ENCODE data around the gene SEC22B.
"Not testable (repeated sequence)": the region's sequence is repeated elsewhere in the genome, so short reads cannot be mapped to it uniquely, and the experiment has no call there.

The SEC22B gene

GRCh38 chr1:120123813-120124510 lies 52.4 kb downstream of the SEC22B start:
- H3K27ac ChIP-seq (ENCODE audit: low read length); H3K9me3 ChIP-seq (ENCODE audit: control insufficient read depth, low read depth, low read length); H3K4me3 ChIP-seq (ENCODE audit: low read length); H3K36me3 ChIP-seq (ENCODE audit: control insufficient read depth, low read depth, low read length); H3K4me1 ChIP-seq (ENCODE audit: control insufficient read depth, low read depth, low read length); H3K27me3 ChIP-seq (ENCODE audit: control insufficient read depth, insufficient read depth, low read length); H3K9ac ChIP-seq (ENCODE audit: low read length): not testable (repeated sequence)

- H3K9me3 ChIP-seq (ENCODE audit: control insufficient read depth, low read depth, low read length); H3K27me3 ChIP-seq (ENCODE audit: control insufficient read depth, insufficient read depth, low read length); H3K9ac ChIP-seq (ENCODE audit: low read length); H3K27ac ChIP-seq (ENCODE audit: low read length); H3K4me3 ChIP-seq (ENCODE audit: low read length); H3K36me3 ChIP-seq (ENCODE audit: control insufficient read depth, low read depth, low read length); H3K4me1 ChIP-seq (ENCODE audit: control insufficient read depth, low read depth, low read length): not testable (repeated sequence)
These were observed 53.9 kb downstream of the SEC22B start for GRCh38 chr1:120122262-120122893.

GRCh38 chr1:120121830-120122229 lies 54.5 kb downstream of the SEC22B start:
- not testable (repeated sequence) for H3K27me3 ChIP-seq (ENCODE audit: control insufficient read depth, insufficient read depth, low read length); H3K36me3 ChIP-seq (ENCODE audit: control insufficient read depth, low read depth, low read length); H3K9me3 ChIP-seq (ENCODE audit: control insufficient read depth, low read depth, low read length); H3K4me1 ChIP-seq (ENCODE audit: control insufficient read depth, low read depth, low read length); H3K4me3 ChIP-seq (ENCODE audit: low read length); H3K9ac ChIP-seq (ENCODE audit: low read length); H3K27ac ChIP-seq (ENCODE audit: low read length)

GRCh38 chr1:120120525-120120924 lies 55.8 kb downstream of the SEC22B start:
- not testable (repeated sequence) for H3K9me3 ChIP-seq (ENCODE audit: control insufficient read depth, low read depth, low read length); H3K27me3 ChIP-seq (ENCODE audit: control insufficient read depth, insufficient read depth, low read length); H3K4me3 ChIP-seq (ENCODE audit: low read length); H3K4me1 ChIP-seq (ENCODE audit: control insufficient read depth, low read depth, low read length); H3K27ac ChIP-seq (ENCODE audit: low read length); H3K36me3 ChIP-seq (ENCODE audit: control insufficient read depth, low read depth, low read length); H3K9ac ChIP-seq (ENCODE audit: low read length)

- not testable (repeated sequence) for H3K36me3 ChIP-seq (ENCODE audit: control insufficient read depth, low read depth, low read length); H3K9ac ChIP-seq (ENCODE audit: low read length); H3K4me1 ChIP-seq (ENCODE audit: control insufficient read depth, low read depth, low read length); H3K27me3 ChIP-seq (ENCODE audit: control insufficient read depth, insufficient read depth, low read length); H3K4me3 ChIP-seq (ENCODE audit: low read length); H3K9me3 ChIP-seq (ENCODE audit: control insufficient read depth, low read depth, low read length); H3K27ac ChIP-seq (ENCODE audit: low read length)
These were observed 58.7 kb downstream of the SEC22B start for GRCh38 chr1:120117371-120118177.

GRCh38 chr1:120116094-120116493 lies 60.2 kb downstream of the SEC22B start:
- not testable (repeated sequence) for H3K4me3 ChIP-seq (ENCODE audit: low read length); H3K27me3 ChIP-seq (ENCODE audit: control insufficient read depth, insufficient read depth, low read length); H3K9ac ChIP-seq (ENCODE audit: low read length); H3K36me3 ChIP-seq (ENCODE audit: control insufficient read depth, low read depth, low read length); H3K9me3 ChIP-seq (ENCODE audit: control insufficient read depth, low read depth, low read length); H3K4me1 ChIP-seq (ENCODE audit: control insufficient read depth, low read depth, low read length); H3K27ac ChIP-seq (ENCODE audit: low read length)

GRCh38 chr1:120113134-120113533 lies 63.2 kb downstream of the SEC22B start:
- H3K4me3 ChIP-seq (ENCODE audit: low read length); H3K9ac ChIP-seq (ENCODE audit: low read length); H3K27me3 ChIP-seq (ENCODE audit: control insufficient read depth, insufficient read depth, low read length); H3K4me1 ChIP-seq (ENCODE audit: control insufficient read depth, low read depth, low read length); H3K9me3 ChIP-seq (ENCODE audit: control insufficient read depth, low read depth, low read length); H3K27ac ChIP-seq (ENCODE audit: low read length); H3K36me3 ChIP-seq (ENCODE audit: control insufficient read depth, low read depth, low read length): not testable (repeated sequence)

GRCh38 chr1:120112212-120112611 lies 64.1 kb downstream of the SEC22B start:
- not testable (repeated sequence) for H3K27ac ChIP-seq (ENCODE audit: low read length); H3K9me3 ChIP-seq (ENCODE audit: control insufficient read depth, low read depth, low read length); H3K27me3 ChIP-seq (ENCODE audit: control insufficient read depth, insufficient read depth, low read length); H3K4me1 ChIP-seq (ENCODE audit: control insufficient read depth, low read depth, low read length); H3K36me3 ChIP-seq (ENCODE audit: control insufficient read depth, low read depth, low read length); H3K4me3 ChIP-seq (ENCODE audit: low read length); H3K9ac ChIP-seq (ENCODE audit: low read length)

GRCh38 chr1:120111771-120112170 lies 64.5 kb downstream of the SEC22B start:
- H3K9me3 ChIP-seq (ENCODE audit: control insufficient read depth, low read depth, low read length); H3K27ac ChIP-seq (ENCODE audit: low read length); H3K9ac ChIP-seq (ENCODE audit: low read length); H3K4me3 ChIP-seq (ENCODE audit: low read length); H3K27me3 ChIP-seq (ENCODE audit: control insufficient read depth, insufficient read depth, low read length); H3K4me1 ChIP-seq (ENCODE audit: control insufficient read depth, low read depth, low read length); H3K36me3 ChIP-seq (ENCODE audit: control insufficient read depth, low read depth, low read length): not testable (repeated sequence)

GRCh38 chr1:120111008-120111407 lies 65.3 kb downstream of the SEC22B start:
- H3K9ac ChIP-seq (ENCODE audit: low read length); H3K4me3 ChIP-seq (ENCODE audit: low read length); H3K36me3 ChIP-seq (ENCODE audit: control insufficient read depth, low read depth, low read length); H3K9me3 ChIP-seq (ENCODE audit: control insufficient read depth, low read depth, low read length); H3K27ac ChIP-seq (ENCODE audit: low read length); H3K27me3 ChIP-seq (ENCODE audit: control insufficient read depth, insufficient read depth, low read length); H3K4me1 ChIP-seq (ENCODE audit: control insufficient read depth, low read depth, low read length): not testable (repeated sequence)

- H3K36me3 ChIP-seq (ENCODE audit: control insufficient read depth, low read depth, low read length), result not testable (repeated sequence)
These were observed 66.7 kb downstream of the SEC22B start for GRCh38 chr1:120109656-120110055.

GRCh38 chr1:120109180-120109579 lies 67.1 kb downstream of the SEC22B start:
- H3K4me3 ChIP-seq (ENCODE audit: low read length); H3K9me3 ChIP-seq (ENCODE audit: control insufficient read depth, low read depth, low read length); H3K4me1 ChIP-seq (ENCODE audit: control insufficient read depth, low read depth, low read length); H3K27me3 ChIP-seq (ENCODE audit: control insufficient read depth, insufficient read depth, low read length); H3K9ac ChIP-seq (ENCODE audit: low read length); H3K27ac ChIP-seq (ENCODE audit: low read length); H3K36me3 ChIP-seq (ENCODE audit: control insufficient read depth, low read depth, low read length): not testable (repeated sequence)

More at GRCh38 chr1:120109656-120110055, 66.7 kb downstream of the SEC22B start:
- not testable (repeated sequence) for H3K27me3 ChIP-seq (ENCODE audit: control insufficient read depth, insufficient read depth, low read length); H3K27ac ChIP-seq (ENCODE audit: low read length); H3K4me3 ChIP-seq (ENCODE audit: low read length); H3K9ac ChIP-seq (ENCODE audit: low read length); H3K9me3 ChIP-seq (ENCODE audit: control insufficient read depth, low read depth, low read length); H3K4me1 ChIP-seq (ENCODE audit: control insufficient read depth, low read depth, low read length)
